AG09309 (cell line): ENCODE measurements around the gene ACYP2.

Experiments used
- DNase-seq: peaks from one replicate; pipeline ENCODE4 v3.0.0-alpha.2; 2010; ENCODE audit warnings: low read depth
- H3K4me3 ChIP-seq: 2 replicates; pipeline ENCODE4 v1.5.1; 2011; ENCODE audit warnings: mild to moderate bottlenecking, low read depth, low read length, moderate library complexity; ENCODE audit not compliant: control insufficient read depth
- TF ChIP-seq, protein P1 (sequence below): IDR thresholded peaks from 2 replicates; pipeline ENCODE4 v1.5.1; 2011; ENCODE audit warnings: mild to moderate bottlenecking, low read depth, low read length, inconsistent platforms; ENCODE audit not compliant: insufficient read depth, control insufficient read depth; ENCODE audit errors: missing control alignments

ACYP2 gene

DNA sequence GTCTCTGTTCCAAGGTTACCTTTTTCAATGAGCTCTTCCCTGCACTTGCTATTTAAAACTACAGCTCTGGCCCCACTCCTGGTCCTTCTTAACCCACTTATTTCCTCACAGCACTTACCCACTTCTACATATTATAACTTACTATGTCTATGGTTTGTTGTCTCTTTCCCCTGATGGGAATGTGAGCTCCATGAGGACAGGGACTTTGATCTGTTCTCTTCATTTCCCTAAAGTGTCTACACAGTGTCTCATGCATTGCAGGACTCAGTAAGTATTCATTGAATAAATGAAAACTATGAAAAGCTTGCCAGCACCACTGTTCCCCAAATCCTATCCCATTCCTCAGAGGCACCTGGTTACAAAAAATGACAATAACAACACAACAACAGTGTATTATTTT is 18.3 kb upstream of the ACYP2 start:
- TF ChIP-seq, protein P1, sequence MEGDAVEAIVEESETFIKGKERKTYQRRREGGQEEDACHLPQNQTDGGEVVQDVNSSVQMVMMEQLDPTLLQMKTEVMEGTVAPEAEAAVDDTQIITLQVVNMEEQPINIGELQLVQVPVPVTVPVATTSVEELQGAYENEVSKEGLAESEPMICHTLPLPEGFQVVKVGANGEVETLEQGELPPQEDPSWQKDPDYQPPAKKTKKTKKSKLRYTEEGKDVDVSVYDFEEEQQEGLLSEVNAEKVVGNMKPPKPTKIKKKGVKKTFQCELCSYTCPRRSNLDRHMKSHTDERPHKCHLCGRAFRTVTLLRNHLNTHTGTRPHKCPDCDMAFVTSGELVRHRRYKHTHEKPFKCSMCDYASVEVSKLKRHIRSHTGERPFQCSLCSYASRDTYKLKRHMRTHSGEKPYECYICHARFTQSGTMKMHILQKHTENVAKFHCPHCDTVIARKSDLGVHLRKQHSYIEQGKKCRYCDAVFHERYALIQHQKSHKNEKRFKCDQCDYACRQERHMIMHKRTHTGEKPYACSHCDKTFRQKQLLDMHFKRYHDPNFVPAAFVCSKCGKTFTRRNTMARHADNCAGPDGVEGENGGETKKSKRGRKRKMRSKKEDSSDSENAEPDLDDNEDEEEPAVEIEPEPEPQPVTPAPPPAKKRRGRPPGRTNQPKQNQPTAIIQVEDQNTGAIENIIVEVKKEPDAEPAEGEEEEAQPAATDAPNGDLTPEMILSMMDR: no peak
- no peak overlapping the region for H3K4me3 ChIP-seq
- no peak for DNase-seq

DNA sequence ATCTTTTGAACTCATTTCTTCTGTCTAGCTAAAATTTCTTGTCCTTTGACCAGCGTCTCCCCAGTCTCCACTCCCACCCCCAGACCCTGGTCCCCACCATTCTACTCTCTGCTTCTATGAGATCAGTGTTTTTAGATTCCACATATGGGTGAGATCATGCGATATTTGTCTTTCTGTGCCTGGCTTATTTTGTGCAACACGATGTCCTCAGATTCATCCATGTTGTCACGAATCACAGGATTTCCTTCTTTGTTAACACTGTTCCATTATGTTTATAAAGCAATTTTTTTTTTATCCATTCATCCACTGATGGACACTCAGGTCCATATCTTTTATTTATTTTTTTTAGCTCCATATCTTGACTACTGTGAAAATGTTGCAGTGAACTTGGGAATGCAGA is 16.0 kb upstream of the ACYP2 start:
- DNase-seq: no peak
- no peak overlapping the region for H3K4me3 ChIP-seq
- TF ChIP-seq, protein P1: no peak

DNA sequence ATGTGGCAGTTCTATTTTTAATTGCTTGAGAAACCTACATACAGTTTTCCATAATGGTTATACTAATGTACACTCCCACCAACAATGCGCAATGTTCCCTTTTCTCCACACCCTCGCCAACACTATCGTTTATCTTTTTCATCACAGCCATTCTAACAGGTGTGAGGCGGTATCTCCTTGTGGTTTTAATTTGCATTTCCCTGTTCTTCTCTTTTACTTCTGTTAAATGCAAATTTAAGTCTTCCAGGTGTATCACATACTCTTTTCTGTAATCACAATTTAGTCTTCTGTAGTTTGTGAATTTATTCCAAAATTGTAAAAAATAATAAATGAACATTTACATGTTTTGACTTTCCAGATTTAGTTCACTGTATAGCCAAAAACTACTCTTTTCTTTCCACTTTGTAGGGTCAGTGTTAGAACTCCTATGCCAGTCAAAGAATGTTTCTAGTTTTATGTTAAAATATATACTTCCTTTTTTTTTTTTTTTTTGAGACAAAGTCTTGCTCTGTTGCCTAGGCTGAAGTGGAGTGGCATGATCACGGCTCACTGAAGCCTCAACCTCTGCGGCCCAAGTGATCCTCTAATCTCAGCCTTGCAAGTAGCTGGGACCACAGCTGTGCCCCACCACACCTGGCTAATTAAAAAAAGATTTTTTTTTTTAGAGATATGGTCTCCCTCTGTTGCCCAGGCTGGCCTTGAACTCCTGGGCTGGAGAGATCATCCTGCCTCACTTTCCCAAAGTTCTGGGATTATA is 15.4 kb upstream of the ACYP2 start:
- H3K4me3 ChIP-seq: no peak overlapping the region
- DNase-seq: no peak
- TF ChIP-seq, protein P1: no peak

DNA sequence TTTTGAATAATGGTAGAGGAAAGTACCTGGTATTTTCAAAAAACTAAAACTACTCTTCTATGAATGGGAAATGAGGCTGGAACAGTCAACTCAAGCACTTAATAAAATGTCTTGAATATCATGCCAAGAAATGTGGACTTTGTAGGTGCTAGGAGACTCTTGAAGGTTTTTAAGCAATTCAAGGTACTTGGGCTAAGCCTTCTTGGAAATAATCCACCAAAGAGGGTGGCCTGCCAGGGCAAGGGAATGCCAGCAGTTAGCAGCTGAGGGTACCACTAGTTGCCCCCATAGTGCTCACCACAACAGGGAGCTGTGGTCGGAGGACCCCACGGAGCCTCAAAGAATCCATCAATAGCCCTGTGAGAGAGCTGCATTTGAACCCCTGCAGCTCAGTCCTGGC is 14.6 kb upstream of the ACYP2 start:
- DNase-seq: no peak
- TF ChIP-seq, protein P1: no peak
- H3K4me3 ChIP-seq: no peak overlapping the region

DNA sequence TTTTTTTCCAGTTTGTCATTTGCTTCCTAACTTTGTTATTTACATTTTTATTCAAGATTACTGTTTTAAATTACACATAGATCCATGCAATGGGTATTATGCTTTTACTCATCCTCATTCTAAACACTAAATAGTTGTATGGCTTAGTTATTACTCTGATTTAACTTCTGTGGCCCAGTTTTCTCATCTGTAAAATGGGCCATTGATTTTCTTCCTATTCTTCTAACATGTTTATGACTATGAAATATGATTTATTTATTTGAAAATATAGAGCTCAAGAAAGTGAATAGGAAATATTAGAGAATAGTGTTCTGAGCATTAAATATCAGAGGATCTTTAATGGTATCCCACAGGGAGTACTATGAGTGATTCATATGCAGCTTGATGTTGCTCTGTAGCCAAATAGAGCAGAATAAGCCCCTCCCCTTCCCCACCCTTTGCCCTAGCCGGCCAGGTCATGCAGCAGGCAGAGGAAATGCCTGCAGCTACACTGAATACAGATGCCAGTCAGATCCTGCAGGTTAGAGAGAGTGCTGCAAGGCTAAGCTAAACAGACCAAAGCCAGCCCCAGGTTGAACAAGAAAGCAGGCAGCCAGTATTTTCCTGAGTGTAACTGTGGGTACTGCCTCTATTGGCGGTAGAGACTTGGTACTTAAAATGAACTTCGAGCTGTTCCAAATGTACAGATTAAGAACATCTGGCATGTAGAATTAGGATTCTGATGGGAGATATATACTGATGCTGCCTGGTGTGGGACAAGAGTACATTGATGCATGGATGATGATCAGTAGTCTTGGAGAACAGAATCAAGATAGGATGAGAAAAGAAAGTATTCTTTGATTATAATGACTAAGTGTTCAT is 11.7 kb upstream of the ACYP2 start:
- no peak overlapping the region for H3K4me3 ChIP-seq
- DNase-seq: peak; percentile 10
- TF ChIP-seq, protein P1: peak; percentile 2

DNA sequence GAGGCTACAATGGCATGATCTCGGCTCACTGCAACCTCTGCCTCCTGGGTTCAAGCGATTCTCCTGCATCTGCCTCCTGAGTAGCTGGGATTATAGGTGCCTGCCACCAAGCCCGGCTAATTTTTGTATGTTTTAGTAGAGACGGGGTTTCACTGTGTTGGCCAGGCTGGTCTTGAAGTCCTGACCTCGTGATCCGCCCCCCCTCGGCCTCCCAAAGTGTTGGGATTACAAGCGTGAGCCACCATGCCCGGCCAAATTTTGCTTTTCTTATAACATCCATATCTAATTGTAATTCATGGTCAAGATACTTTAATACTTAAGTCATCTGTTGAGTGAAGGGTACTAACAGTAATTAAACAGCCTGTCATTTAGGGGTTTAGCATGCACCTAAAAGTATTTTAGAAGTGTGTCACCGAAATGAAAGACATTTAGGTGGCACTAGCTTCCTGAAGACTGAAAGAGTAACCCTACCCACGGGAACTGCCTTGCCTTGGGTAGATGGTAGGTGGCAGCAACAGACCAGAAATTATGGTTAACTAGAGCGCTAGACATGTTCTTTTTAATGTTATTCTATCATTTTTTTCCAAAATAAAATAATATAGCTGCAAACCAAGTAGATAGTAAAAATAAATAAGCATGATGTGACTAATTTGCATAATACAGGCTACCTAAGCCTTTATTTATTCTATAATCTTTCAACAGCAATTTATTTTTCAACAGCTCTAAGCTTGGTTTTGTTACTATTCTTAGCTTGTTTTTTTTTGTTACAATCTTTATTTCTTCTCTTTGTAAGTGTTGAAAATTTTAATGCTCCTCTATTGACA is 8.6 kb upstream of the ACYP2 start:
- TF ChIP-seq, protein P1: peak; percentile 78
- peak; percentile 11 for DNase-seq
- no peak overlapping the region for H3K4me3 ChIP-seq
